Measurements from ENCODE around the gene GPANK1.

The GPANK1 gene

GRCh38 chr6:31690231-31691077 lies 25.7 kb upstream of the GPANK1 start:
- no peak for DNase-seq

DNA sequence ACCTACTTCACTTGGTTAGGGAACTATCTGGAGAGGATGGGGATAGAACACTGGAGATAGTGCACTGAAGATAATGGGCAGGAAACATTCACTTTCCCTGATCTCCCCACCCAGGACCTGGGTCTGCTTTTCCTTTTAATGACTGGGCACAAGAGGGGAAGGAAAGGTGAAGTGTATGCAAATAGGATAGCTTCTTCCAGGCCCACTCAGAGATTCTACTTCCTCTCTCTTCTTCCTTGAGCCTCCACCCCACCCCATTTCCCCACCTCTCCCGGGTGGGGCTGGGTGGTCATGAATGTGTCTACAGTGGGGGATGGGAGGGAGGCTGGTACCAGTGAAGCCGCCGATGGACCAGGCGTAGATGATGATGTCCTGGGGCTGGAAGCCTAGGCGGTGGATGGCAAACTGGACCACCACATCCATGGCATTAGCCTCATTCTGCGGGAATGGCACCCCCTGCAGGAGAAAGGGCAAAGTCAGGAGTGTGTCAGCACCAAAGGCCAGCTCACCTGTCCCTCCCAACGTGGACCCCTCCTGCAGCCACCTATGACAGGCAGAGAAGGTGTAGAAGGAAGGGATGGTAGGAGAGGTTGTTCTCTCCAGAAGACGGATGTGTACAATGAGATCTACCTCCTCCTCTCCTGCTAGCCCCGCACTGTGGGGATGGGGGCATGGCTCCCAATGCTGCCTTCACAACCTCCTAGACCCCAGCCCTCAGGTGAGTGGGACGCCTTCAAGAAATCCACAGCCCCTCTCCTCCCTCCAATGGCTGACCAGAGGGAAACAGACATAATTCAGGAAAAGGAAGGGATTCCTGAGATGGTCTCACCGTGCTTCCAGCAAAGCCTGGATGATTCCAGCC lies 24.7 kb upstream of the GPANK1 start:
- no peak for DNase-seq

DNA sequence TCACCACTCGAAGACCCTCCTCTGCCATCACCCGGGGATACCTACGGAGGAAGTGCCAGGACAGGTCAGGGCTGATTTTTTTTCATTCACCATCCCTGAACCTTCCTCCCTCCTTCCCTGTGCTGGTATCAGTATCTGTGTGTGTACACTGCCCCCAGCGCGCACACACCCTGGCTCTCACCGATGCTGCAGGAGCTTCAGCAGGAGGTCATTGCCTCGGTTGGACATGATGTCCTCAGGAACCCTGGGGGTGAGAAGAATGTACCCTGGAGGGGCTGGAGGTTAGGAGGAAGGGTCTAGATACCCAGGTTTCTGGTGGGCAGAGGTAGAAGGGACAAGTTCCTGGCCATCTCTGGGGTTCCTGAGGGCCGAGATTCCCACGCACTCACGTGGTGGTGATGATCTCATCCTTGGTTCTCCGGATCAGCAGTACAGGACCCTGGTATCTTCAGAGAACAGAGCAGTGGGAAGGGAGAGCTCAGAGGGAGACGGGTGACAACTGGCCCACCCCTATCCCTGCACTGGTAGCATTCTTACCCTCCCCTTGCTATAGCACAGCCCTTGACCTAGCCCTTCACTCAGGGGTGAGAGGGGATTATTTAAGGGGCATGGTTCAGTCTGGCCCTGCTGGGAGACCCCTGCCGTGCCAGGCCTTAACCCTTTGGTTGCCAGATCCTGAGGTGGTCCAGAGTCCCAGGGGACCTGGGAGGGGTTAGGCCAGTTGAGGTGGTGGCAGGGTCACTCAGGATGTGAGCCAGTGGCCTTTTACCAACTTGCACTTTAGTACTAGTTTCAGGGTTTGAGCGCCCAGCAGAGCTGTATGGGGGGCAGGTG lies 23.3 kb upstream of the GPANK1 start:
- no peak for DNase-seq

GRCh38 chr6:31687321-31687720 lies 22.5 kb upstream of the GPANK1 start:
- no peak for DNase-seq

- no peak for DNase-seq
Measured at GRCh38 chr6:31686483-31686882, 21.7 kb upstream of the GPANK1 start.

DNA sequence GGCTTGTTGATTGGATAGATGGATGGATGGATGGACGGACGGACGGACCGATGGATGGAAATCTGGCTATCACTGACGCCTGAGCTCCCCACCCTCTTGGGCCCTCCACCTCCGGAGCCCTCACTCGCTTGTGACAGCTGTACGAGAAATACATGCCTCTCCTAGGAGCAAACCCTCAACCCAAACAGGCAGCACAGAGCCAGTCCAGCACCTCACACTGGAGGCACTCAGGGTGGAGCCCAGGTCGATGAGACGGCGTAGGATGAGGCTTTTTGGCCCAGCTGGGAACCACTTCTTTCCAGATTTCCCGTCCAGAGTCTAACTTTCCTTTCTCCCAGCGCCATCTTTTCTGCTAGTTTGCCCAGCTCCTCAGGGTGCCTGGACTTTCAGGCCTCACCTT lies 18.8 kb upstream of the GPANK1 start:
- DNase-seq, result no peak

DNA sequence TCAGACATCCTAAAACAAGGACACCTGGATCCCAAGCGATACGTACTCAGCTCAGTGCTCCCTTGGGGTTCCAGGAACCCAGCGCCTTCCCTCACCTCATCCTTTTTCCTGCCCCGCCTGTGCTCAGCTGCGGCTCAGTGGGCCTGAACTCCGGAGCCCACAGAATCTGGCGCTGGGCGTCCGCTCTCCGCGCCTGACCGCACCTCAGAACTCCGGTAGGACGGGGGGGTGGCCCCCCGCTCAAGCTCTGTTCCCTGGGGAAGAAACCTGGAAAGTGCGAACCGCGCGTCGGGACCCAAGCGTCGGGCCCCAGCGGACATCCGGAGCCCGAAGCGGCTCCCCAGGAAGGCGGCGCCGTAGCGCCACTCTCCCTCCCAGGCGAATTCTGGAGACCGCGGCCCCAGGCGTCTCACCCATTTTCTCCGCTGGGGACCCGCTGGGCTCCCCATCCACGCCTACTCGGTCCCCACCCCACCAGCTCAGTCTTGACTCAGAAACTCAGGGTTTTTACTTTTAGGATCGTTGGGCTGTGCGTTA lies 16.4 kb upstream of the GPANK1 start:
- no peak for DNase-seq

DNA sequence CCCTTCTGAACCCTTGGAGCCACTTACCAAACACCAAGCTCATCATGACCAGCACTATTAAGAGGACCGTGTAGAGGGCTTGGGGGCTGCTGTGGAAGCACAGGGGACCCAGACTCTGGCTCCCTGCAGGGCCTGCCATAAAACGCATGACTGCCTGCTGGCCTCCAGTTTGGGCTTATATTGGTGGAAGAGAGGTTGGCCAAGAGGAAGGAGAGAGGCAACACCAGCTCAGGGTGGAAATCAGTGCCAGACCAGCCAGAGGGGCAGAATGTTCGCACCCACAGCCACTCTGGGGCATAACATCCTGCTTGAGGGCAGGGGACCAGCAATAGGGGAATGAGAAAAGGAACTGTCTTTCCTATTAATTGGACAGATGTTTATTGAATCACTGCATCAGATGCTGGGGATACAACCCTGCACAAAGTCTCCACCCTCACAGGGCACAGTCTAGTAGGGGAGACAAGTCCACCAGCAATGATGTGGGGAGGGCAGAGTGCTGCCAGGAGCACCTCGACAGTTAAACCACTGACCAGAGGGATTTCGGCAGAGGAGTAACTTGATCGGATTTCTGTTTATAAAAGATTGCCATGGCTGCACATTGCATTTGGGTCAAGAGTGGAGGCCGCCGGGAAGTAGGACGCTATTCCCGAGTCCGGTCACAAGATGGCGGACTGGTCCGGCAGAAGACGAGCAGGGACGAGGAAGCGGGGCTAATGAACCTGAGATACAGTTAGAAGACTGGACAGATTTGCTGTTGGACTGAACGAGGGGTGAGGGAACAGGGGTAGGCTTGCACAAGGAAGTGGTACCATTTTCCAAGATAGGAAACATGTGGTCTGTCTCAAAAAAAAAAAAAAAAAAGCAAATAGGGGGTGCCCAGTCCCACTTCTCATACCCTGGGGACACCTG lies 15.7 kb upstream of the GPANK1 start, which contains the start of gene LY6G5C:
TSS of gene LY6G5C (minus strand) at position 842 of the 909 bp plus-strand sequence. CDS start at position 148, 694 bp downstream.
- DNase-seq, result peak; percentile 65

DNA sequence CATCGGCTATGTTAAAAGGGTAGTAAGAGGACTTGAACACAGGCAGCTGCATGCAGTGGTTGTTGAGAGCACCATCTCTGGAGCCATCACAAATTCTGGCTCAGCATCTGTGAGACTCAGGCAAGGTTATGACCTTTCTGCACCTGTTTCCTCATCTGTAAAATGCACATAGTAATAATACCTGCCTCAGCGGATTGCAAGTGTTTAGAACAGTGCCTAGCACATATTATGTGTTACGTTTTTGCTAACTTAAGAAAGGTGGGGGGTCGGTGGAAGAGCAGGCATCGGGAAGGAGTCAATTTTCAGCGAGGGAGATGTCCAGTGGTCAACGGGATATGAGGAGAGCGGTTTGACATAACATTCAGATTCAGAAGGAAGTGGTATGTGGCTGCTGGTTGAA lies 13.2 kb upstream of the GPANK1 start:
- DNase-seq, result no peak

- DNase-seq, result no peak
Measured at GRCh38 chr6:31676904-31677303, 12.1 kb upstream of the GPANK1 start.

- DNase-seq, result no peak
Measured at GRCh38 chr6:31676322-31676903, 11.6 kb upstream of the GPANK1 start.

DNA sequence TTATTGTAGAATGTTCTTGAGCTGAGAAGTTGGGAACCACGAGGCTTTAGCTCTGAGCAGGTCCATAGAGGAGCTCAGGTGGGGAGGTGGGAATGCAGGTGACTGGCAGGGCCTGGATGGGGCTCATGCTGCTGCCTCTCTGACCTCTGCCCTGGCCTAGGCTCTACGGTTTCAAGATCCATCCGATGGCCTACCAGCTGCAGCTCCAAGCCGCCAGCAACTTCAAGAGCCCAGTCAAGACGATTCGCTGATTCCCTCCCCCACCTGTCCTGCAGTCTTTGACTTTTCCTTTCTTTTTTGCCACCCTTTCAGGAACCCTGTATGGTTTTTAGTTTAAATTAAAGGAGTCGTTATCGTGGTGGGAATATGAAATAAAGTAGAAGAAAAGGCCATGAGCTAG lies 4.9 kb upstream of the GPANK1 start, which contains the start of gene LY6G5B:
TSS of gene LY6G5B (plus strand) at position 301 of the 400 bp plus-strand sequence. CDS start 975 bp downstream, outside the sequence.
- no peak for DNase-seq

DNA sequence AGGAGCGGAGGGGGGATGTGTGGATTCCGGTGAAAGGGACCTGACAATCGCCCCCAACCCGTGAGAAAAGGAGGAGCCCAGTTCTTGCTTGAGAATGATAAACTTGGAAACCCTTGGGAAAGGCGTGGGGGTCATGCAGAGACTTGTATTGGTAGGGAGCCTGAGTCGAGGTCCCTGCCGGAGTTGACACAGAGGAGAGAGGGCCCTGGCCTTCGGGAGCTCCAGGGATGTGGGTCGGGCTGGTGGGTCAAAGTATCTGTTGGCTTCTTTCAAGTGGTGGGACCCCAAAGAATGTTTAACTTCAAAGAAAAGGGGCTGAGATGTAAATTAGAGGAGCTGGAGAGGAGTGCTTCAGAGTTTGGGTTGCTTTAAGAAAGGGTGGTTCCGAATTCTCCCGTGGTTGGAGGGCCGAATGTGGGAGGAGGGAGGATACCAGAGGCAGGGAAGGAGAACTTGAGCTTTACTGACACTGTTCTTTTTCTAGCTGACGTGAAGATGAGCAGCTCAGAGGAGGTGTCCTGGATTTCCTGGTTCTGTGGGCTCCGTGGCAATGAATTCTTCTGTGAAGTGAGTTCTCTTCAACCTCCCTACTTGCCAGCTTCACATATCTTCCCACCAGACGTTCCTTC lies 1.7 kb upstream of the GPANK1 start:
- DNase-seq, result no peak

GRCh38 chr6:31665501-31666336 lies 922 bp upstream of the GPANK1 start, which contains the start of gene CSNK2B:
TSS of gene CSNK2B (plus strand) at chr6:31666080. CDS start at chr6:31666832, 752 bp downstream.
- peak; percentile 96 for DNase-seq

DNA sequence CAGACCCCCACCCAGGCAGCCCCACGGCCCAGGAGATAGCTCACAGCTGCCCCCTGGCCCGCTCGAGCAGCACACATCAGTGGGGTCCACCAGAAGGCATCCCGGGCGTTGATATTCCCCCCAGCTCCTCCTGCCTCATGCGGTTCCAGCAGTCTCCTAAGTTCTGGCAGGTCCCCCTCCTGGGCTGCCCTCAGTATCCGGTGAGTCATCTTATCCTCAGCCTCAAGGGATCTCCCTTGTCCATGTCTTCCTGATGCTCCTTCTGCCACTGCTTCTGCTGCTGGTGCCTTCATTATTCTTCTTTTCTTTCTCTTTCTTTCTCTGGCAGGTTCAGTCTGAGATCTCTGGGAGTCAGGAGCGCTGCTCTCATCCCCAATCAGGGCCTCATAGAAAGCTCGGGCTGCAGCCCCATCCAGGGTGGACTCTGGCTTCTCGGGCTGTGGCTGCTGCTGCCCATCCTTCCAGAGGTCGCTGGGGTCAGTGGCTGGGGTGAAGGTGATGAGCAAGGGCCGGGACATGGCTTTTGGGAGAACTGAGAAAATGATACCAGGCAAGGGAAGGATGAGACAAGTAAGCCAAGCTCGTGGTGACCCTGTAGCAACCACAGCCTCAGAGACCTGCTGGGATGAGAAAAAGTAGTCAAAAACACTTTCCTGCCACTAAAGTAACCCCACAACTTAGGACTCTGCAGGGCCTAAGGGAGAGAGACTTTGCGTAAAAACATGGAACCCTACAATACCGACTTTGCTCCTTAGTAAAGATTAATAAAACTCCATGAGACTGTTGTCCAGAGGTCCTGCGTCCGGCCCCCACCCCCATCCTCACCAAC lies 622 bp downstream of the GPANK1 start:
- no peak for DNase-seq

- DNase-seq, result no peak
Measured at GRCh38 chr6:31663126-31663960, 1.5 kb downstream of the GPANK1 start.

DNA sequence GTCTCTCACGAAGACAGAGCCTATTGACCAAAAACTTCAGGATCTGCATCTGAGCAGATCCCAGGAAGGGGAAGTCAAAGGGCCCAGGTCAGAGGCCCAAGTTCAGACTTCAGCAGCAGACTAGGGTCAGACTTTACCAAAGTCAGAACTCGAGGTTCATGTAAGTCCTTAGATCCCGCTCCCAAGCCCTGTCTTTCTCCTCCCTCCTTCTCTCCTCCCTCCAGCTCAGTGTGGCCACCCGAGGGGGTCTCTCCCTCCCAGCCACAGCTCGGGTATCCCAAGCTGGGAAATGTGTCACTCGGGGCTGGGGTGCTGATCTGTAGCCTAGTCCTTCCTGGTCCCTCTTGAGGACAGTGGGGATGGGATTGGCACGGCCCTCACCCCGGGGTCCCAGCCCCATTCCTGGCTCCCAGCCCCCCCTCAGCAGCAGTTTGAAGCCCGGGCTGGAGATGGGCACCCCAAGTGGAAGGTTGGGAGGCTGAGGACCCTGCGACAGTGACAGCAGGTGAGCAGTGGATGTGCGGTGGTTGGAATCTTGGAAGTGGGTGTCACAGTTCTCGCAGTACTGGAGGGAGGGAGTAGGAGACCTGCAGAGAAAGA lies 2.6 kb downstream of the GPANK1 start:
- no peak for DNase-seq
